ENCODE data around the gene RCBTB2. TPM values are rescaled to one million over a fixed set of nuclear protein-coding genes. Genes with fewer than 3 reads are reported as not detected.

The RCBTB2 gene
- total and polyA plus RNA-seq, 9 of the 15 experiments (the other 6 are each of a cell fraction or from before 2014, with no cell fraction given): 0.91 to 3.3 (median 1.5) TPM

- TF ChIP-seq ZBTB11 (CRISPR knock-in tag; IDR thresholded peaks at IDR 0.05) (no peak), CHD4 (IDR thresholded peaks at IDR 0.05; ENCODE audit: insufficient read depth, insufficient replicate concordance, low read depth, low read length, poor library complexity, severe bottlenecking) (no peak)
Observed at GRCh38 chr13:48530833-48531232, 2.0 kb downstream of the RCBTB2 start (continued).

GRCh38 chr13:48528720-48529119 is 4.2 kb downstream of the RCBTB2 start:
- Histone ChIP-seq H3K27me3 (ENCODE audit: control insufficient read depth in 2 of 2, insufficient read depth in 2 of 2, low read length in 2 of 2) (no peaks in the 10 kb centered on the region), H3K9me3 (replicated peaks; ENCODE audit: control insufficient read depth, insufficient read depth, low read depth, low read length) (no peaks in the 10 kb centered on the region), H3K4me1 (replicated peaks in 1 of 2; ENCODE audit: control insufficient read depth in 2 of 2, insufficient read depth in 2 of 2, low read length in 2 of 2) (peaks cover under 1 to 7% of the 10 kb centered on the region in 2 experiments; a peak in 4 of 5 replicates), H3K9ac (ENCODE audit: insufficient read depth in 1 of 2, low read depth in 2 of 2, low read length in 2 of 2) (no peak overlapping the region), H3K9me1 (ENCODE audit: control insufficient read depth, insufficient read depth, low read length) (no peaks in the 10 kb centered on the region), H3K79me2 (ENCODE audit: control insufficient read depth, insufficient read depth, low read length) (no peaks in the 10 kb centered on the region), H3K4me3 (no peak overlapping the region), H4K20me1 (replicated peaks; ENCODE audit: control insufficient read depth, insufficient read depth, low read length) (no peaks in the 10 kb centered on the region), H2AFZ (ENCODE audit: low read depth, low read length) (no peak overlapping the region), H3K36me3 (ENCODE audit: control insufficient read depth, insufficient read depth, low read length) (no peaks in the 10 kb centered on the region), H3K27ac (ENCODE audit: extremely low read depth, low read depth, low read length) (no peak overlapping the region), H3K4me2 (ENCODE audit: insufficient read depth, low read length) (no peak overlapping the region)
- no peak for TF ChIP-seq CHD4 (IDR thresholded peaks at IDR 0.05; ENCODE audit: insufficient read depth, insufficient replicate concordance, low read depth, low read length, poor library complexity, severe bottlenecking)
- TF ChIP-seq, protein P1, sequence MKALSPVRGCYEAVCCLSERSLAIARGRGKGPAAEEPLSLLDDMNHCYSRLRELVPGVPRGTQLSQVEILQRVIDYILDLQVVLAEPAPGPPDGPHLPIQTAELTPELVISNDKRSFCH (CRISPR knock-in tag; IDR thresholded peaks at IDR 0.05): no peak
- TF ChIP-seq, protein P1 (tag; IDR thresholded peaks at IDR 0.05): no peak
- no peak for TF ChIP-seq ZFP91 (CRISPR knock-in tag; IDR thresholded peaks at IDR 0.05)
- TF ChIP-seq STAT5A (IDR thresholded peaks at IDR 0.05; ENCODE audit: borderline replicate concordance, low read length): no peak
- TF ChIP-seq RBM17 (IDR thresholded peaks at IDR 0.05; ENCODE audit: borderline replicate concordance, low read depth, low read length): no peak
- TF ChIP-seq TAF9B (IDR thresholded peaks at IDR 0.05; ENCODE audit: partially characterized antibody): no peak
- ATAC-seq (no peak), FAIRE-seq (no peak), DNase-seq (ENCODE audit: extremely low read depth in 1 of 4, low spot score in 3 of 4) (no peak)
- ChIA-PET CTCF (ENCODE audit: low intra/inter-chr PET ratio) (no interaction called here), POLR2A (interaction anchor here (0.8 kb wide), 1 partner anchor 11 kb away, joined by 4 read pairs; no protein-coding TSS in a partner anchor)
- no TSS peak for BruUV-seq (replicated peaks)
- in situ Hi-C loops (cut with MboI): no loop called here
- 58% methylated on average over 3 of the region's 3 CpGs for WGBS (ENCODE audit: insufficient coverage, low coverage, missing lambda C conversion rate)
- intact Hi-C loops (cut with micrococcal nuclease): no loop called here
